NCI-H2196 treated with DMSO at 0.1 percent for 48 hours (cell line): Measurements from ENCODE around the gene ETV6.

Source experiments
- DNase-seq: peaks from one replicate; lab custom pipeline; 2025; ENCODE audit not compliant: unreplicated experiment; lab: John Stamatoyannopoulos, UW

The ETV6 gene

DNA sequence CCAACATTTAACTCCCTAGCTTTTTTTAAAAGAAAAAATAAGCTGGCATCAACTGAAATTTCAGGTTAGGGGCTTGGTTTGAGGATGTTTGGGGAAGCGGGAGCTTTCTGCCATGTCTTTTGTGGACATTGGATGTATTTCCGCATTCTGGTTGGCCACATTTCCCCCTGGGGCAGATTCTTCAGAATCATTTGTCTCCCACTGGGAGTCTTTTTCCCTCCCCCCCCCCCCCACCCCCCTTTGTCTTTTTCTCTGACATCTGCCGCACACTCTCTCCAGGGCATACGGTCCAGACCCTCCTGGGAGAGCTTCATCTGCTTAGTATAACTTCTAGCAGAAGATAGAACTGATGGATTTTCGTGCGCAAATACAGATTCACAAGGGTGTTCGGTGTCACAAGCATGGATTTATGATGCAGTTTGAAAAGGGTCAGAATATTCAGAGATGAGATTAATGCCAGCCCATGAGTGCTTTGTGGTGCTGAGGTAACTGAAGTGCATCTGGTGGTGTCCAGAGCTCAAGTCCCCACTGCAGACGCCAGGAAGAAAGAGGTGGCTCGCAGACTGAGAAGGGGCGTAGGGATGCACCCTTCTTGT is 40.2 kb downstream of the ETV6 start:
- no peak for DNase-seq

- DNase-seq, result no peak
These were observed 43.6 kb downstream of the ETV6 start for GRCh38 chr12:11693067-11693466.

DNA sequence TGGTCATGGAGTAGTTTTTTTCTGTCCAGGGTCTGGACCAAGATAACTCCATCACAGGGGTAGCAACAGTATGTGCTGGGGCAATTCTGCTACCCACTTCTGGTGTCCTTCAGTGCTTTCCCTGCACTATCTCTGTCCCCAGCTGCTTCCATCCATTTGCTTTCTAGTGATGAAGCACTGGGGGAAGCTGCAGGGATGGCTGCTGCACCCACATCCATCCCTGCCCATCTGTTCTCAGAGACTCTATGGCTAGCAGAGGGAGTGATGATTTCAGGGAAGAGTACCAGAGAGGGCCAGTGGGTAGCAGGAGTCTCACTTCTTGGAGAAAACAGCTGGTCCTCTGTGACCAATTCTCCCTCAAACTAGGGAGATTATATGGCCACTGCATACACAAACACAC is 44.1 kb downstream of the ETV6 start:
- DNase-seq, result no peak

DNA sequence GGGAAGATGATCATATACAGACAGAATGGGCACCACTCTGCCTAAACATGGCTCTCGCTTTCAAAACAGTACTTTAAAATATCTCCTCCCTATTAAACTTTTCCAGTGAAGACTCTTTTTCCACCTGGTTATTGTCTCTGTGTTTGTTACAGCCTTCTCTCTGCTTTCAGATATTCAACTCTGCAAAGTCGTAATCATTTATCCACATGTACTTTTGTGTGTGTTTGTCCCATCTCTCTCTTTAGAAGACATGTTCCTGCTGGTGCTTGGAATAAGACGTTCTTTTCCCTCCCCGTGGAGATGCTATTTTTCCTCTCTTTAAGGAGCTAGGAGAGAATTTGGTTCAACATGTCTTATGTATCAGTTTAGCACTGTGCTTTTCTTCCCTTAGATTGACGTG is 45.1 kb downstream of the ETV6 start:
- DNase-seq, result no peak

DNA sequence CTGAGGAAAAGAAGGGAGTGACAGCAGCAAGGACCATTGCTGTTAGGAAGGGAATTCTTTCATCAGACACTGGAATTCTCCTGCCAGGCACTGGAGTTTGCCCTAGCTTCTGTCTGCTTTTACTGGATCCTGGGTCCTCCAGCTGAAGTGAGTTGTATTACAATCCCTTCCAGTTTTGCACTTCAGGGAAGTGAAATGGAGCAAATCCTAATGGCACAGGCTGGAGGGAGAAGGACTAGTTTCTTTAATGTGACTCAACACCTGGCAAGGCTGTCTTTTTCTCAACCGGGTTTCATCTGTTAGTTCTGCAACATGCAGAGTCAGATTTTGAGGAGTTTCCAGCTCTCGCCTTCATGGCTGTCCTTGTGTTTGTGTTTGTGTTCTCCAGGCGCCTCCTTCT is 45.8 kb downstream of the ETV6 start:
- no peak for DNase-seq

DNA sequence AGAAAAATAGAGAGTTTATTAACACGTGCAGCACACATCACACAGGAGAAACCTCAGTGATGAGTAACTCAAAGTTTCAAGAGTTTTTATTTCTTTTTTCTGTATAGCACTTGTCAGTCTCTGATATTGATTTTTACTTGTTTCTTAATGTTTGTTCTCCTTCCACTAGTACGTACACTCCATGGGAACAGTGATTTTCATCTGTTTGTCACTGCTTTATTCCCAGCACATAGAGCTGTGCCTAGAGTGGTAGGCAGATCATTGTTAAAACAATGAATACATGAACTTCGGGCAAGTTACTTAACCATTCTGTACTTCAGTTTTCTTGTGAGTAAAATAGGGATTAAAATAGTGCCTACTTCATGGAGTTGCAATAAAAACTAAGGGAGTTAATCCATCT is 46.6 kb downstream of the ETV6 start:
- no peak for DNase-seq

DNA sequence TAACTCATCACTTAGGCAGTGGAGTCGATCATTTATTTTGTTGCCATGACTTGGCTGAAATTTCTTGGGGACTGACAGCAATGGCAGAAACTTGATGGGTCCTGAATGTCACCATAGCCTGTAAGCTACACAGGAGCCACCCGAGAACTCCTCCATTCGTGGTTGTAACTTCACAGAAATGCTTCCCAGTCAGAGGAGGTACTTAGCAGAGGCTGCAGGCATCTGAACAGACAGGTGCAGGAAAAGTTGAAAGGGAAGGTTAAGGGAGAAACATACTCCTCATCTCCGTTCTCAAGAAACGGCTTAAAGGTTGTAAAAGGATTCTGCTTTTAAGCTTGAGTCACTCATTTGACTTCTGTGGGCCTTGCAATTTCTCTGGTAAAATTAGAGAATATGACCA is 47.7 kb downstream of the ETV6 start:
- no peak for DNase-seq

DNA sequence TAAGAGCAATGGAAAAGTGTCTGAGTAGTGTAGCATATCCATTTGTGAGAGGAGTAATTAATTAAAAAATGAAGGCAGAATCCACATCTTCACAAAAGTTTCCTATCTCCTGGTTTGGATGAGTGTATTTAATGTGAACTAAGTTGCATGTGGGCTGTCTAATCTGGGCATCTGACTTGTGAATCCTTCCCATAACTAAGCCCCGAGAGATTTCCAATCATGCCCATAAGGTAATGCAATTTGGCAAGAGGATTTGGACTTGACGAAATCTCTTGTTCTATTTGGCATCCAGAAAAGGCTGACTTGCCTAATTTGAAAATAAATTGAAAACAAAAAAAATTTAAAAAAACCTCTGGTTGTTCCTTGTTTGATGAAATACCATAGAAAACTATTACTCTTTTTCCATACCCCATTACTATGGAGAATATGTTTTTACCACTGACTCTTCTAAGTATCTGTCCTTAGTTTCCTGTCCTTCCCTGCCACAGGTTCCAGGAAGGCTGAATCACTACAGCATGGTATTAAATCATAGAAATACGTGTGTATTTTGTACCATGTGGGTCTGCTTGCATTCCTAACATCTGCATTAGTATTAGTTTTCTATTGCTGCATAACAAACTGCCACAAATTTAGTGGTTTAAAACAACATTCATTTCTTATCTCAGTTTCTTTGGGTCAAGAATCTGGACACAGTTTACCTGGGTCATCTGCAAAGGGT is 48.4 kb downstream of the ETV6 start:
- DNase-seq, result no peak

DNA sequence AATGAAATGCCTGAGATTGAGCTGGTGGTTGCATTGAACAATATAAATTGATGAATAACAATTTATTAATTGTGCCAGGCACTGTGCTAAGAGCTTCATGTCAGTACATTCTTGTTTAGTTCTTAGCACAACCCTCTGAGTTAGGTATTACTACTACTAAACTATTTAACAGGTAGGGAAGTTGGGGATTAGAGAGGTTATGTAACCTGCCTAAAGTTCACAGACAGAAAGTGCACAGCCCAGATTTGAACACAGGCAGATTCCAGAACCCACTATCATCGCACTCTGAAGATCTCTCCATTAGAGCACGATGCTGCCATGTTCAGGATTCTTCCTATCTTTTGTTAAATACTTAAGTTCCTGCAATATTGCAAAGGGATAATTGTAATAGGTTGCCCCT is 49.3 kb downstream of the ETV6 start:
- DNase-seq, result no peak

DNA sequence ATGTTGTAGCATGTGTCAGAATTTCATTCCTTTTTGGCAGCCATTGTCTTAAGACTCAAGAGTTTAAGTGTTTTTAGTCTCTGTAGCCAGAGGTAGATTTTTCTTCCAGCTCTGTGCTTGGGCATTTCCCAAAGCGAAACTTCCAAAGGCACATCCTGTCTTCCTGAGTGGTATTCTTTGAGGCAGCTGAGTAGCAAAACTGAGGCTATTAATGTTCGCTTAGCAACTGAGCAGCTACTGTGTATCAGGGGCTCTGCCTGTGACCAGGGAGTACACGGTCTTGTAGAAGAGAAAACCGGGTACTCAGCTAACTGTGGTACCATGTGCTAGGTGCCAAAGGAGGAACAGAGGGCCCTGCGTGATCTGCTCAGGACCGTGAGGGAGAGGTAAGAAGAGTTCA is 52.0 kb downstream of the ETV6 start:
- no peak for DNase-seq

GRCh38 chr12:11702959-11703358 is 53.5 kb downstream of the ETV6 start:
- no peak for DNase-seq

DNA sequence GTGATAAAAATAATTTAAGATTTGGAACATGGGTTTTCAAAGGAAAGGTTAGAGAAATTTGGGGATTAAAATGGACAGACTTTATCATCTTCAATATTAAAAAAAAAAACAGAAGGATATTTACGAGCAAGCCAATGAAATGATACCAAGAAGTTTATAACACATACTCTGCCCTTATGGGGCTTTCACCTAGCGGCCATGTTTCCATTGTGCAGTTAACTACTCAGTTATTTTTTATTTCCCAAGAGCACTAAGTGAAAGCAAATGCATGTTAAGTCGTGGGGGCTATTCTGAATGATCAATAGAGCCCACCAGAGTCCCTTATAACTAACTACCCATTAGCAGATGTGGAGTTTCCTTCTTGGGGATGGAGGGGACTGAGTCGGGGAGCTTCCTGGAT is 53.9 kb downstream of the ETV6 start:
- DNase-seq, result no peak

- no peak for DNase-seq
These were observed 54.6 kb downstream of the ETV6 start for GRCh38 chr12:11704089-11704488.

GRCh38 chr12:11705010-11705409 is 55.5 kb downstream of the ETV6 start:
- DNase-seq, result no peak

DNA sequence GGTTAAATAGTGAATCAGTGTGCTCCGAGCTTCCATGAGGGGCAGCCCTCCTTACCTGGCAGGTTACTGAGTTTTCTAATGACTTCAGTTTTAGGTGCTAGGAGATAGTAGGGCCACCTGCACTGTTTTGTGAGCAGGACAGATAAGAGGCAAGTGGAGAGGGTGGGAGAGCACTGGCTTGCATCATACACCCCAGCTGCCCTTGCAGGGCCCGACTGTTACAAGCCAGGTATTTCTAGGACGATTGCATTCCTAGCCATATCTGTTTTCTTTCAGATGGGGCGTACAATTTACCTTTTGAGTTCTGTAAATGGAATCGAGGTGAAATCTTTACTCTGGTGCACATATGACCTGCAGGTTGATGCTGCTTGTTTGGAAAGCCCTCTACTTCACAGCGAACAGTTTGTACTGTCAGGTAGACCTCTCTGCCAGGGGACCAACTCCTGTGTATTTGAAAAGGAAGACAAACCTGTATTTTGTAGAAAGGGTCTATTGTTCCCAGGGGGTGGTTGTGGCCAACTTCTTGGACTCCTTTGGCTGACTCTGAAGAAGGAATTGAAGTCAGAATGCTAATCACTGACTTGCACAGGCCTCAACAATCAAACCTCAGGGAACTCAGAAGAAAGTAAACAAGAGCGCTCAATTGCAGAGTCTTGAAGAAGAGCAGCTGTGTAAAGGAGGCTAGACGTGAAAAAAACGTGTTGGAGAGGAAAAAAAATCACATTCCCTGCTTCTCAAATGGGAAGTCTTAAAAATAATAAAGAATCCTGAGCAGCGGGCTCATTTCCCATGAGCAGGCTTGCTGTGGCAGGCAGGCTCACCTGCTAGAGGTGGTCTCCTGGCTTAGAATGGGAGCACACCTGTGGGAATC is 57.3 kb downstream of the ETV6 start:
- no peak for DNase-seq

DNA sequence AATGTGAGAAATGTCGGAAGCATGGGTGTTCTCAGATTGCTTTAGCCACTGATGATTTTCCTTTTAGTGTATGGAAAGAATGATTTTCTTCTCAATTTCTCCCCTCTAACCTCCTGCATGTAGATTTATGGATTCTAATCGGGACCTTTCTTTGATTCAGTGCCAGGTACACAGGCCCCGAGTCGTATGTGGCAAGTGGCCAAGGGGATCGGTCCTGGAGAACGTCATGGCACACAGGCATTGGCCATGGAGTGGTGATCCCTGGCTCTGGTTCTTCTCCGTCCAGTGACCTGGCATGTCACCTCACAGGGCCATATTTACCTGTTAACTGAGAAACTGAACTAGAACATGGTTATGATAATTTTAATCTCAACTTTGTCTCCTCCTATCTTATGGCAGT is 58.1 kb downstream of the ETV6 start:
- no peak for DNase-seq

DNA sequence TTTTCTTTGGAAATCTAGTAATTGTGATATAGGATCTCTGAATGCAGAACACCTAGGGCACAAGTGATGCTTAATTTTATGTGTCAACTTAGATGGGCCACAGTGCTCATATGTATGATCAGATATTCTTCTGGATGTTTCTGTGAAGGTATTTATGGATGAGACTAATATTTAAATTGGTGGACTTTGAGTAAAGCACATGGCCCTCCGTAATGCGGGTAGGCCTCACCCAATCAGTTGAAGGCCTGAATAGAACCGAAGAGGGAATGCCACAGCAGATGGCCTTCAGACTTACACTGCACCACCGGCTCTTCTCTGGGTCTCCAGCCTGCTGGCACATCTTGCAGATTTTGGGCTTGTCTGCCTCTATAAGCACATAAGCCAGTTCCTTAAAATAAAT is 60.0 kb downstream of the ETV6 start:
- no peak for DNase-seq

DNA sequence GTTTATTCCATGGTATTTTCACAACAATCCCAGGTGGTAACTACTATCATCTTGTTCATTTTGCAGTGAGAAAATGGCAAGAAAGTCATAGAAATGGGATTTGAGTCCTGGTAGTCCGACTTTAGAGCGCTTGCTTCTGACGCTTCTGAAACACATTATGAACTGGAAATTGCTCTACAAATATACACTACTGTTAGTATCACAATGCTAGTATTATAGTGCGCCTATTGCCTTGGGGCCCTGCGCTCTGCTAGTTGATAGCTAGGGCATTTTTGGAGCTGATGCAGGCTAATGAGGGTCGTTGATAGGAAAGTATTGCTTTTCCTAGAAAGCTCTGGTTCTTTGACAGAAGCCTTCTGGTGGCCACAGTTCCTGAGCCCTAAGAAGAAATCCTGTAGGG is 61.0 kb downstream of the ETV6 start:
- DNase-seq, result no peak

DNA sequence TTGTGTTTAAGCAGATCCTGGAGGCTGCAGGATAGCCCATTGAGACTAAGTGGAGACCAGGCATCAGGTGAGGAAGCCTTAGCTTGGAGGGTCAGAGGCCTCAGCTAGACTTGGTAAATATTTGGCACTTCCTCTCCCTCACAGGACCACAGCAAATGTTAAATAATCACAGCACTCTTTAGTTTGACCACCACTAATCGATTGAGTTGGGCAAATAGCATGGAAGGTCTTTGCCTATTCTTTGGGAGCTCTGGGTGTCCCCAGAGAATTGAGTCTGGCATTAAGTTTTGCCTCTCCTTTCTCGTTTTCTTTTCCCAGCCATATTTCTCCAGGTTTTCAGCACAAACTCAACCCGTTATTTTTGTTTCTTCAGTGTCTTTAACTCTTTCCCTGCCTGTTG is 61.4 kb downstream of the ETV6 start:
- DNase-seq, result no peak

- no peak for DNase-seq
These were observed 62.3 kb downstream of the ETV6 start for GRCh38 chr12:11711651-11712327.

DNA sequence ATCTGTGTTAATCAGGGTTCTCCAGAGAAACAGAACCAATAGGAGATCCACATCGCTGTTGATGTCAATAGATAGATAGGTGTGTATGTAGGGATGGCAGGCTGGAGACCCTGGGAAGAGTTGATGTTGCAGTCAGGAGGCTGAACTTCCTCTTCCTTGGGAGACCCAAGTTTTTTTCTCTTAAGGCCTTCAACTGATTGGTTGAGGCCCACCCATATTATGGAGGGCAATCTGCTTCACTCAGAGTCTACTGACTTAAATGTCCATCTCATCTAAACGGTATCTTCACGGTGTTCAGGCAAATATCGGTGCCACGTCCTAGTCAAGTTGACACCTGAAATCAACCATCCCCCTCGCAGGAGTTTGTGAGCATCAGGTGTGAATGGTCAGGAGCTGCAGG is 63.0 kb downstream of the ETV6 start:
- no peak for DNase-seq

DNA sequence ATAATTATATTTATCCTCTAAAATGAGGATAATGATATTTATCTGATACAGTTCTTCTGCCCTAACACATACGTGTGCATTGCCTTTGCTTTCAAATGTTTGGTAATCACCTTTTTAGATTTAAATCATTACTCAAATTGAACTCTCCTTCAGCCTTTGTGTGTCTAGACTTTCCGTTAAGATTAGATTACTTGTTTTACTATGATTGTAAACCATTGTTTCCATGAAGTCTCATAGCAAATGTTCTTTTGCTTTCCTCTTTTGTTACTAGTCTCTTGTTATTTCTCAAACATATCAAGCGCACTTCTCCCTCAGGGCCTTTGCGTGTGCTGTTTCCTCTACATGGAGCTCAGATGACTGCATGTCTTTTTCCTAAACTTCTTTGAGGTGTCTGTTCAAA is 63.7 kb downstream of the ETV6 start:
- no peak for DNase-seq
